Stimulated activated CD4-positive, alpha-beta T cell treated with anti-CD3 and anti-CD28 coated beads, Interleukin-15, amount 100 ng/mL, for 48 hours (primary cell): ENCODE measurements around the gene PCSK4.
"Not testable (repeated sequence)": the region's sequence is repeated elsewhere in the genome, so short reads cannot be mapped to it uniquely, and the experiment has no call there.

ENCODE experiments used
- DNase-seq, 2 donors: peaks; one replicate each; pipeline ENCODE4 v3.0.0-alpha.2; 2020; ENCODE audit warnings: low read depth in 2 of 2

Gene PCSK4

DNA sequence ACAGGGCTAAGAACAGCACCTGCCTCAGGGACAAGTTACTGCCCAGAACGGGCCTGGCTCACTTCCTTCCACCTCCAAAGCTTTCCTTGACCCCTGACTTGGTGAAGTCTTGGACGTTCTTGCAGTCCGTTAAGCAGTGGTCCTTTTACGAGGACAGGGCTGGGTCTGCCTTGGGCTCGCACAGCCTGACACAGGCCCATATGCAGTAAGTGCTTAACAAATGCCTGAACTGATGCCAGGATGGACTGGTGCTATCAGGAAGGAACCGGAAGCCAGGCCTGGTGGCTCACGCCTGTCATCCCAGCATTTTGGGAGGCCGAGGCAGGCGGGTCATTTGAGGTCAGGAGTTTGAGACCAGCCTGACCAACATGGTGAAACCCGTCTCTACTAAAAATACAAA is 31.9 kb upstream of the PCSK4 start:
- DNase-seq: no peak

DNA sequence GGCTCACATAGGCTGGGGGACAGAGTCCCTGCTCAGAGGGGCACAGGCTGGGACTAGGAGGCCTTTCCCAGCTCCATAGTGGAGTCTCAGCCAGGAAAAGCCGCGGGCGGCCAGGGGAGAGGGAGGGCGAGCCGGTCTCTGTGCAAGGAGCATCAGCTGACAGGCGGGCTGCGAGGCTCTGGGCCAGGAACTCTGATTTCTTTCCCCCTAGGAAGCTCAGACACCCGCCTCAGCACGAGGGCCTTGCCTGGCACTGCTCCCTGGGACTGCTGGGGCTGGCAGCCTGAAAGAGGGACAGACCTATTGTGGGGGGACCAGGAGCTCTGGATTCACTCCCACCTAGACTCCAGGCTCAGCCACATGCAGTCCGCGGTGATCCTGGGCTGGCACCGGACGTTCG is 31.5 kb upstream of the PCSK4 start:
- no peak for DNase-seq

DNA sequence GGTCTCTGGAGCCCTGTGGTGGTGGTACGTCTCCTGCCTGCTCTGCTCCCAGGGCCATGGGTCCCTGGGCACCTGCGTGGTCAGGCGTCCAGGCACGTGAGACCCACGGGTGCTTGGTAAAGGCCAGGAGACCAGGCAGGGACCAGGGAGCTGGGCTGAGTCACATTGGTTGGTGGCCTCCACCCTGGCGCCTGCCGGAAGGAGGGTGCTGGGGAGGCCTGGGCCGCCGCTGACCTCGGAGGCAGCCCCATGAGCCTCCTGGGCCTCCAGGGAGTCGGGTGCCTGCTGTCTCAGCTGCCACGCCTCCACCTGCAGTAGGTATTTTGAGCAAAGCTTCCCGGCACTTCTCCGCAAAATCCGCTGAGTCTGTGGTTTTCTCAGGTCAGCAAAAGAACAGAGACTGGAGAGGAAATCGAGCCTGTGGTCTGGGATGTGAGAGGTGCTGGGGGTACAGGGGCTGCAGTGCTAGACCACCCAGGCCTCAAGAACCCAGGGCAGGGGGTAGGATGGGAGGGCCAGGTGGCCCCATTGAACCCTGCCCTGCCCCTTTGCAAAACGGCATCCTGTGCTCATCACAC is 30.1 kb upstream of the PCSK4 start:
- DNase-seq: no peak

DNA sequence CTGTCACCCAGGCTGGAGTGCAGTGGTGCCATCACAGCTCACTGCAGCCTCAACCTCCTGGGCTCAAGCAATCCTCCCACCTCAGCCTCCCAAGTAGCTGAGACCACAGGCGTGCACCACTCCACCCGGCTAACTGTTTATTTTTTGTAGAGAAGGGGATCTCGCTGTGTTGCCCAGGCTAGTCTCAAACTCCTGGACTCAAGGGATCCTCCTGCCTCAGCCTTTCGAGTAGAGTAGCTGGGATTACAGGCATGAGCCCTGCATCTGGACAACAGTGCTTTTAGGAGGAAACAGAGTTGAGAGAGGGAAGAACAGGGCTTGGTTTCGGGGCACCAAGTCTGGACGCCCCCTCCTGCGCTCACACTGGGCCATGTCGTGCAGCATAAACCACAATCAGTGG is 29.7 kb upstream of the PCSK4 start:
- not testable (repeated sequence) for DNase-seq

DNA sequence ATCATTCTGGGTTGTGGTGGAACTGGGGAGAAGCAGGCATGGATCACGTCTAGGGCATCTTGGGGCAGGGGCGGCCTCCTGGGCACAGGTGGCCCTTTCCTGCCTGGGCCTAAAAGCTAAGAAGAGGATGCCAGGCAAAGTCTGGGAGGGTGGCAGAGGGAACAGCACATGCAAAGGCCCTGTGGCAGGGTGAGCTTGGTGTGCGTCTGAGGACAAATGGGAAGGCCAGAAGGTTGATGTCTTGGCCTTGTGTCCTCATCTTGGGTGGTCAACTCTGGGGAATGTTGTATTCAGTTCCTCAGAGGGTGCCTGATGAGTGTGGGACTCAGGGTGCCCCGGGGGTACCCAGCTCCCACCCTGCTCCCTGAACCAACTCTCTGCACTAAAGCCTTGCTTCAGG is 28.3 kb upstream of the PCSK4 start:
- DNase-seq: no peak

DNA sequence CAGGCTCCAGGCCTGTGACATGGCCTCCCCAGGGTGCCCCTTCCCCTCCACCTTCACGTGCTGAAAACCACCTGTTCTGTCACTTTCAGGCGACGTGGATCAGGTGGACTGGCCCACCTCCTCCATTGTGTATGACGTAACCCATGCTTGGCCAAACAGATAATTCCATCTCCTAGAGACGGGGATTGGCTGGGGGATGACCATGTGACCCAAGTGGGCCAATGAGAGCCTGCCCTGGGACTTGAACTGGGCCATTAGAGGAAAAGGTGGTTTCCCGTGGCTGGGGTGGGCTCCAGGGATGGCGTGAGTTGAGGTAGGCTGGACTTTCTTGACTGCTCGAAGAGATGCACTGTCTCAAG is 26.2 kb upstream of the PCSK4 start:
- DNase-seq: no peak

DNA sequence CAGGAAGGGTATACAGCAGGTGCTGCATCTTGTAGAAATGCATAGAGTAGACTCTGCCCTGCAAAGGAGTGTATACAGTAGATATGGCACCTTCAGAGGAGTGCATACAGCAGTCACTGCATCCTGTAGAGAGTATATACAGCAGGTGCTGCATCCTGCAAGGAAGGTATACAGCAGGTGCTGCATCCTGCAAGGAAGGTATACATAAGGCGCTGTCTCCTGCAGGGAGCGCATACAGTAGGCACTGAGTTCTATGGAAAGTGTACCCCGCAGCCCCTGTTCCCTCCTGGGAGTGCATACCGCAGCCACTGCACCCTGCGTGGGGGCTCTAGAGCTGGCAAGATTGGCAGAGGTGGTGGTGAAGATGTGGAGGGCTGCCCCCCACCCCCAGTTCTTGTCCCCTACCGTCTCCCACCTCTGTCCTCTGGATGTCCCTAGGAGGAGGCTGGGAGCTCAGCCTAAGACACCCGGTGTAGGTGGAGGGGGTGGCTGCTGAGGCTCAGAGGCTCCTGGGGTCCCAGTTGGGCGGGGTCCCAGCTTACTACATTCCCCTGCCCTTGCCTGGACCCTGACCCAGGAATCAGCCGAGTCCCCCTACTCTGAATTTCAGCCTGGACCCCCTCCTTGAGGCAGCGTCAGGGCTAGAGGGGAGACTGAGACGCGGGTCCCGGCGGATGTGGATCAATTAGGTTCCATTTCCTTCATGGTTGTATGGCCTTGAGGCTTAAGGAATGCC is 25.0 kb upstream of the PCSK4 start:
- no peak for DNase-seq

DNA sequence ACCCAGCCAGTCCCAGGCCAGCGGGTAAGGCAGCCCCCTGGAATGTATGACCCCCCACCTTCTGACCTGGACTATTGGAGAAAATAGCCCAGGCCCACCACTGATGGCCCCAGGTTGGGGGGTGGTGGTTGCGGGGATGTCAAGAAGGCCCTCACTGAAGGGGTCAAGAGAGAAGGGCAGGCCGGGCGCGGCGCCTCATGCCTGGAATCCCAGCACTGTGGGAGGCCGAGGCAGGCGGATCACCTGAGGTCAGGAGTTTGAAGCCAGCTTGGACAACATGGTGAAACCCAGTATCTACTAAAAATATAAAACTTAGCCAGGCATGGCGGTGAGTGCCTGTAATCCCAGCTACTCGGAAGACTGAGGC is 24.1 kb upstream of the PCSK4 start:
- DNase-seq: no peak

DNA sequence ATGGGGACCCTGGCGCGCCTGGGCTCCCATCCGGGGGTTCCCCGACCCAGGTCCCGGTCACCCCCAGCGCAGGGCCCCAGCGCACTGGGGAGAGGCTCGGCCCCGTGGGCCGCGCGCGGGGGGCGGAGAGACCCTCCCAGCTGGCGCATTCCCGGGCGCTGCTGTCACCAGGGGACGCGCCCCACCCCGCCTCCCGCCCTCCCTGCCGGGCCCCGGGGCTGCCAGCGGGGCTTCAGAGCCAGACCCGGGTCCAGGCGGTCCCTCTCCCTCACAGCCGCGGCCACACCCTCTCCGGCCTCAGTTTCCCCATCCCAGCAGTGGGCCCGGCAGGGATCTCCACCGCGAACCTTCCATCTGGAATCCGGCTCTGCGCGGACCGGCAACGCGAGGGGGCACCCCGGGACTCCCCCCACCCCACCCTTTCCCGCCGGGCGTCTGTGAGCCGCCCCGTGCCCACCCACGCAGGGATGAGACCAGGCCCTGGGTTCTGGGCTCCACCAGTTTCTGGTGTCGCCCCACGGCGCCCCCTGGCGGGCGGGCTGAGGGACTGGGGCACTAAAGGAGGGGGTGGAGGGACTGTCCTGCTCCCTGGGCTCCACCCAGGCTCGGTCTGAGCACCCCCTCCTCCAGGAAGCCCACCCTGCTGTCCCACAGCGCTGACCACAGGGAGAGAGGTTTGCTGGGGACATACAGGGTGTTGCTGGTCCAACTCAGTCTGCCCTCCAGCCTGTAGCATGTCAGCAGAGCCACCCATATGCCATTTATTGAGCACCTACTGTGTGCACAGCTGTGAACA is 23.5 kb upstream of the PCSK4 start:
- peak; percentile 51 to 67 for DNase-seq

DNA sequence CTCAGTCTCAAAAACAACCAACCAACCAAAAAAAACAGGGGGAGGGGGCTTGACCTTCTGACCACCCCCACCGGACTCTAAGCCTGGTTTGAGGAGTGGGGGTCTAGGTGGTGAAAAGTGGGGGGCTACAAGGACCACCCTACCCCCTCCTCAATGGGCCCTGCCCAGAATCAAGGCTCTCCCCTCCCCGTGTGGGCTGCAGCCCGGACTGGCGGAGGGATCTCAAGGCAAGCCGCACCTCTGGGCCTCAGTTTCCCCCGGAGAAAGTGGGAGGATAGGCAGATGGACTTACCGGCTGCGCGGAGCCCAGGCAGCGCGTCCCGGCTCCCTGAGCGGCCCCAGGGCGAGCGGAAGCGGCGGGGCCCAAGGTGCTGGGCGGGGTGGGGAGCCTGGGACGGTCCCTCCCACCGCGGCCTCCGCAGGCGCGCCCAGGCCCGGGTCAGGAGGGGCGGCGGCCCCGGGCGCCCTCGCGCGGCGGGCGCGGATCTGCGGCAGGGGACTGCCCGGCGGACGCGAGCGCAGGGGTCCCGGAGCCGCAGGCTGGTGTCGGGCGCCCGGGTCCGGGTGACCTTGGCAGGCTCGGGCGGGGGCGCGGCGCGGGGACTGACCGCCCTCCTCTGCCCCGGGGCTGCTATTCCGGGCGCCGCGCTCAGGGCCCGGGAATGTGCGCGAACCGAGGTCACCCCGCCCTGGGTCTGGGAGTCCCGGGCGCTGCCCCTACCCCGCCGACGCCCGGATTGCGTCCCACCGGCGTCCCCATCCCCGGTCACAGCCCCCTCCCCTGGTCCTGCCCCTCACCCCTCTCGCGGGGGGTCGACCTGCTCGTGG is 22.7 kb upstream of the PCSK4 start, which contains the start of gene ADAMTSL5:
Gene ADAMTSL5, minus strand, starts transcription at position 349 of the 828 bp plus-strand sequence. CDS start 2,076 bp downstream, outside the sequence.
- DNase-seq: peak; percentile 40 to 73

DNA sequence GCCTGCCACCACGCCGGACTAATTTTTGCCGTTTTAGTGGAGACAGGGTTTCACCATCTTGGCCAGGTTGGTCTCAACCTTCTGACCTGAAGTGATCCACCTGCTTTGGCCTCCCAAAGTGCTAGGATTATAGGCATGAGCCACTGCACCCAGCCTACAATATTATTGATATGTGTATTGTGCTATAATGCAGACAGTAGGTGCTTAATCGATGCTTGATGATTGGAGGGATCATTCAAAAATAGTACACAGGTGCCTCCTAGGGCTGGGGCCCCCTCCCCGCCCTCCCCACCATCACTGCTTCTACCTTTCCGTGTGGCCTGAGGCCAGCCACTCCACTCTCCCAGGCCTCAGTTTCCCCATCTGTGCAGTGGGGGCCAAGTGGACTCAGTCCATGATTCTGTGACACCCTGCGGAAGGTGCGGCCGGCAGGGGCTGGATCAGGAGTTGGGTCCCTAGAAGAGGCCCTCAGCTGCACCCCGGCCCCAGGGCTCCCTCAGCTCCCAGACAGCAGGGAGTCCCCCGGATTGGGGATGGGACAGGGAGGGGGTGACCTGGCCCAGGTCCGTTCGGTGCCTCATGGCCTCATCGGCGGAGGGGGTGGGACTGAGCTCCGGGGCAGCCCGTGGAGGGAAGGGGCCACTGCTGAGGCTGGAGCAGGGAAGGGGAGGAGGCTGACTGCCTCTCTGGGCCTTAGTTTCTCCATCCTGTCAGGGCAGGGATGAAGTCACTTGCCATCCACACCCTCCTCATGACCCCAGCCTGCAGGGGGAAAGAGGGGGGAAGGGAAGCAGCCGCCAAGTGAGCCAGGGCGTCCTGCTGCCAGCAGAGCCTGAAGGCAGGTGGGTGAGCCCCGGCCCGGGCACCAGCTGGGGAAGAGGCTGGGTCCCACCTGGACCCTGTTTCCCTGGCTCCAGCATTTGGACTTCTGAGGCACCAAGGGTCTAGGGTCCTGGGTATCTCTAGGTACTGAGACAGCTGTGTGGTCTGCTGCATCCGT is 21.5 kb upstream of the PCSK4 start:
- no peak for DNase-seq

DNA sequence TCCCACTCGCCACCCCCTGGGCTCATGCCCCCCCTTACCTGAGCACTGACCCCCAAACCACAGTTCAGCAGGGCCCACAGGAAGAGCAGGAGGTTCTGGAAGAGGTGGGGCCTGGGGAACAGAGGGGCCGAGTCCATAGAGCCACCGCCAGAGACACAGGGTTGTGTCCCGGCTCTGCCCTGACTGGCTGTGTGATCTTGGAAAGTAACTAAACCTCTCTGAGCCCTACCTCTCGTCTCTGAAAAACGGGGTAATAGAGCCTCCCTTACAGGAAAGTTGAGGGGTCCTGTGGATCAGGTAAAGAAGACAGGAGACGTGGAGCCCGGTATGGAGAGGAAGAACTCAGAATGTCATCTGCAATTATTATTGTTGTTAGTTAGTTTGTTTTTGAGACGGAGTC is 20.7 kb upstream of the PCSK4 start:
- DNase-seq: no peak

DNA sequence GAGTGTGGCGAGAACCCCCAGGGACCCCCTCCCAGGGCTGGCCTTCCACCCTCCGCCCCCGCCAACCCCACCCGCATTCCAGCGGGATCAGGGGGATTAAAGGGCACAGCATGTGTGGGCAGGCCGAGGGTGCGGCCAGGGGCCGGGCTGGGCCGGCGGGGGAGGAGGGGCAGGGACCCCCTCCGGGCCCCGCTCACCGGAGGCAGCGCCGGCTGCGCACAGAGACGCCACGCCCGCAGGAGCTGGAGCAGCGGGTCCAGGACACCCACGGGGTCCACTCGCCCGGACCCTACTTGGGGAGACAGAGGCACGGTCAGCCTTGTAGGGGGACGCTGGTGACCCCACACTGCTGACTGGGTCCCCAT is 20.3 kb upstream of the PCSK4 start:
- no peak for DNase-seq

DNA sequence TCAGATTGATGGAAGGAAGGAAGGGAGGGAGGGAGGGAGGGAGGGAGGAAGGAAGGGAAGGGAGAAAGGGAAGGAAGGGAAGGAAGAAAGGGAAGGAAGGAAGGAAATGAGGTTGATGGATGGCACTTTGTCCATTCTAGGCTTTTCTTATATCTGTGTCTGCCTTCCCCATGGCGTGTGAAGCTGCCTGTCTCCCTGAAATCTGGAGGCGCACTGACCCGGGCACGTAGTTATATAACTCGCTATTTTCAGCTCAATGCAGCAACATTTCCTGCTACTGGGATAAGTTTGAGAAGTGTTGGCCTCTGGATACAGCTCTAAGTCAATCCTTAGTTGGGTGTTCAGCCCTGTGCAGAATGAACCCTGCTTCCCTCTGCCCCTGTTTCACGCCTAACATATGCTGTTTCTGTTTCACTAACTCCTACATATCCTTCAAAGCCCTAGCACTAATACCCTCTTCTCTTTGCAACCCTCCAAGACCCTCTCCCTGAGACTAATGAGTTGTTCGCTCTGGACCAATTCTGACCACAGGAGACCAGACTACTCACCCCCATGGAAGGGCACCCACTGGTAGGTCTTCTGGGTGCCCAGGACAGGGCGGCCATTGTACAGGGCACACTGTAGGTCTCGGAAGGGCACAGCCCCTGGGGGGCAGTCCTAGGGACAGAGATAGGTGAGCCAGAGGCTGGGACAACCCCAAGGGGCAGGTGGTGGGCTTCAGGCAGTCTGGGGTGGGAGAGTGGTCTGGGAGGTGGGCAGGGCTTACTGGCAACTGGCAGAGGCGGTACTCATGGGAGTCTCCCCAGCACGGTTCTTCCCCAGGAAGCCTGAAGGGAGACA is 19.7 kb upstream of the PCSK4 start:
- no peak for DNase-seq

DNA sequence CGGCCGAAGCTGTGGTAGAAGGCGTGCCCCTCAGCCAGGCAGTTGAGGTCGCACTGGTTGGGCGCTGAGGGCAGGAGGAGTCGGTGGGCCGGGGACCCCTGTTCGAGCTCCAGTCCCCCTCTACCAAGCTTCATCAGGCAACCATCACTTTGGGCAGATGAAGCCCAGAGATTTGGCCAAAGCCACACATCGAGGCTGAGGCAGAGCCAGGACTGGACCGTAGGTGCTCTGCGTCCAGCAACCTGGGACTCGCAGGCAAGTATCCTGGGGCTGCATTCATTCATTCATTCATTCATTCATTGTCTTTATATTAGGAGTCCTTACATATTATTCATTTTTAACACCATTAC is 18.3 kb upstream of the PCSK4 start:
- DNase-seq: no peak

DNA sequence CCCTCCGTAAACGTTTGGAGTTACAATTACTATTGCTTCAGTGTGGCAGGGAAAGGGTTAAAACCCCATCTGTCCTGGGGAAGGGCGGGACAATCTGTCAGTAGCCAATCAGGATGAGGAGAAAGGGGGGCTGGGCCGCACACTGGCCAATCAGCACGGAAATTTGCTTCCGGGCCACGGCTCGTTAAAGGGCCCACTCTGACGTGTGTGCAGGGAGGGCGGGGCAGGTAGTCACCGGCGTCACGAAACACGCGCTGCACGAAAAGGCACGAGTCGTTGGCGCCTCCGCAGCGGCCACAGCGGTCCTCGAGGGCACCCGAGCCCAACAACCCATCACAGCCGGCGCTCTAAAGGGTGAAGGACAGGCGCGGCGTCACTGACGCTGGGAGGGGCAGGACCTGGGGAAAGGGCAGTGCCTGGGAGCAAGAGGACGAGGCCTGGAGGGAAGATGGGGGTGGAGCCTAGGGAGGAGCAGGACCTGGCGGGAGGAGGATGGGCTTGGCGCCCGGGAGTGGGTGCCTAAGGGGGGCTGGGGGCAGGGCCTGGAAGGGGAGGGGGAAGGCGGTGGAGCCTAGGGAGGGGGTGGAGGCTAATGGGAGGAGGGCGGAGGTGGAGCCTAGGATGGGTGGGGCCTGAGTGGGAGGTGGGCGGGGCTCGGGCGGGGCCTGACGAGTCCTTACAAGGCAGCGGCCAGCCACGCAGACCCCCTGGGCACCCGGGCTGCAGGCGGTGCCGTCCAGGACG is 17.8 kb upstream of the PCSK4 start:
- peak; percentile 89 for DNase-seq

DNA sequence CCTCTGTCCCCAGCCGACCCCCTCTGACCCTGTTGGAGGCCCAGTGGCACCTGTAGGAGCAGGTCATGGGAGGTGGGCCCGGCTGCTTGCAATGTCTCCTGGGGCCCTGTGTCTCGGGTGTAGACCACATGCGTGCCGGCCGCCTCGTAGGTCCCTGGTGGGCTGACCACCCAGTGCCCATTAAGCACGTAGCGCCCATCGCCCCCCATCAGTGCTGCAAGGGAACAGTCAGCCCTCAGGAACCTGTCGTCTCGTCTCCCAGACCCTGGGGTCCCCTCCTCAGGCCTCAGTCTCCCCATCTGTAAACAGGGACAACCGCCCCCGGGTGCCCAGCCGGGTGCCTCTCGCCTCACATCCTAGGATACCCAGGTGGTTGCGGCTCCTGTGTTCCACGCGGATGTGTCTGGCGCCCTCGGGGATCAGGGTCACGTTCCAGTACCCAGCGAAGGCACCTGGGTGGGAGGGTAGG is 17.1 kb upstream of the PCSK4 start:
- DNase-seq: no peak

DNA sequence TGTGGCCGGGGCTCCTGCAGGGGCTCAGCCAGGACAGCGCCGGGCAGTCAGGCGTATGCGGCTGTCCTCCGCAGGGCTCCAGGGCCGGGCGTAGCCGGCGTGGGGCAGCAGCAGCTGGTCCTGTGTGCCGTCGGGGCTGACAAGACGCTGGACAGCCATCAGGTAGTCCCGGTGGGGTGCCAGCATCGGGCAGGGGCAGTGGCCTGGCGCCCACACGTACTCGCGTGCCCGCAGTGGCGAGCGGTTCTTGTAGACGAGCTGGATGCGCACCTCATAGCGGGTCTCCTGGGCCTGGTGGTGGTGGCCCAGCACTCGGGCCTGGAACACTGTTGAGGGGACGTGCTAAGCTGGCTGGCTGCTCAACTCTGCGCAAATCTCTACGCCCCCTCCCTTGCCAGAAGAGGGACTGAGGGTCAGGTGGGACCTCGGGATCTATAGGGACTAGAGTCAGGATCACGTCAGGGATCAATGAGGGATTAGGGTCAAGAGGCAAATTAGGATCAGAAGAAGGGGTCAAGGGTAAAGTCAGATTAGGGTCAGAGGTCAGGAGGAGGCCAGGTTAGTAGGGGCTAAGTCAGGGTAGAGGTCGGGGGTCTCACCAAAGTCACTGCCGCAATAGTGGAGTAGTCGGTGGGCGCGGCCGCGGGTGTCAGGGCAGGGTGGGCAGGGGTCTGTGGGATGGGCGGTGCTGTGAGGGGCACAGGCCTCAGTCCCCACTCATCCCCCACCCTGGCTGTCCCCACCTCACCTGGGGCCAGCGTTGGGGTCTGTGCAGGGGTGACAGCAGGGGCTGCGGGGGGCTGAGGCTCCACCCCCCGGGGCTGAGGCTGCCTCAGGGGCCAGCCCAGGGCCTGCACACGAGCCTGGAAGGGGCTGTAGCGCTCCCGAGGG is 16.1 kb upstream of the PCSK4 start:
- no peak for DNase-seq
